Right cardiac atrium (tissue), 5 donors: Measurements from ENCODE around the gene KIAA0513. TPM values are rescaled to one million over a fixed set of nuclear protein-coding genes. Genes with fewer than 3 reads are reported as not detected.

Experiments
- polyA plus RNA-seq: library from polyadenylated mRNA; stranded (reverse); fragments of 200-250 nt; gene quantifications from one replicate; pipeline ENCODE4 v1.2.3, GENCODE V29; 2013
- total RNA-seq, 4 donors: library from RNA; stranded (reverse); fragmentation: NEBNext Ultra II Directional; extraction: Animal tissue kit (Norgen Biotek cat#: 25700); gene quantifications; one replicate each; pipeline ENCODE4 v1.2.1, GENCODE V29; 2021
- donor health status: healthy with polysubstance abuse.
- donor health status: DM: no; HTN: yes; CAD: no.
- donor health status: DM: no; HTN: no; CAD: no.
- donor health status: DM: no; HTN: yes; CAD: no; lungs with severe emphysema.
- donor health status: DM: yes; HTN: yes; CAD: no.

KIAA0513 gene
- total and polyA plus RNA-seq, 5 donors: 6.7 to 13.5 (median 12.2) TPM

Other genes starting within 250 kb of the KIAA0513 start
- 10 to 100 TPM; 13.1 to 69.5 (median 29.2) TPM for gene CRISPLD2, start 207.8 kb upstream of the KIAA0513 start, total RNA-seq
- 12.7 TPM for gene CRISPLD2, start 207.8 kb upstream of the KIAA0513 start, polyA plus RNA-seq
- 10 to 100 TPM; 33.1 to 39.2 (median 36.8) TPM for gene ZDHHC7, start 16.3 kb upstream of the KIAA0513 start, total RNA-seq
- gene ZDHHC7, start 16.3 kb upstream of the KIAA0513 start, polyA plus RNA-seq: 19.4 TPM
- not detected for gene CIBAR2, start 84.7 kb downstream of the KIAA0513 start, total RNA-seq
- 0.09 TPM for gene CIBAR2, start 84.7 kb downstream of the KIAA0513 start, polyA plus RNA-seq